IMR-90 (cell line): ENCODE results near the gene LRRC26. TPM values are rescaled to one million over a fixed set of nuclear protein-coding genes. Genes with fewer than 3 reads are reported as not detected.

ENCODE experiments used
- ATAC-seq: fragments of 200-7000 bp; cut with Tn5 transposase; 2 replicates; pipeline ENCODE4 v1.9.1; 2020; ENCODE audit warnings: low read depth, mild to moderate bottlenecking, moderate library complexity
- BruUV-seq: library from RNA; stranded (reverse); fragments of 400-500 nt; replicated peaks from 2 replicates; lab custom pipeline; 2021; lab: Mats Ljungman, UMichigan
- CTCF ChIA-PET: fragments of 300-600 bp; formaldehyde crosslinking; extraction: SDS; loops from one replicate; lab custom pipeline; 2021; ENCODE audit warnings: antibody characterized with exemption; lab: Yijun Ruan, JAX
- POLR2A ChIA-PET: fragments of 300-600 bp; sonication (Branson Sonifier 250); formaldehyde crosslinking; loops from one replicate; lab custom pipeline; 2022; ENCODE audit warnings: antibody characterized with exemption; ENCODE audit not compliant: unreplicated experiment; lab: Charles Lee
- DNase-seq: peaks from one replicate; pipeline ENCODE4 v3.0.0; 2013
- H2AFZ ChIP-seq: replicated peaks from 2 replicates; pipeline ENCODE3; 2013; ENCODE audit warnings: low read length, mild to moderate bottlenecking; ENCODE audit not compliant: poor library complexity
- H2AK5ac ChIP-seq: 2 replicates; pipeline ENCODE4 v1.6.1; 2013; ENCODE audit warnings: low read depth, low read length, inconsistent platforms
- H2AK9ac ChIP-seq: replicated peaks from 2 replicates; pipeline ENCODE3; 2013; ENCODE audit warnings: mild to moderate bottlenecking, low read depth, low read length, moderate library complexity; ENCODE audit not compliant: poor library complexity
- H2BK120ac ChIP-seq: 2 replicates; pipeline ENCODE4 v1.6.1; 2013; ENCODE audit warnings: low read depth, low read length, inconsistent platforms
- H2BK15ac ChIP-seq: 3 replicates; pipeline ENCODE4 v1.6.1; 2013; ENCODE audit warnings: low read depth, low read length, inconsistent platforms
- H2BK20ac ChIP-seq: 2 replicates; pipeline ENCODE4 v1.6.1; 2013; ENCODE audit warnings: low read depth, mild to moderate bottlenecking, inconsistent platforms, low read length, moderate library complexity
- H2BK5ac ChIP-seq: 2 replicates; pipeline ENCODE4 v1.6.1; 2013; ENCODE audit warnings: mild to moderate bottlenecking, low read depth, low read length, inconsistent platforms; ENCODE audit not compliant: poor library complexity, severe bottlenecking
- H3K14ac ChIP-seq: replicated peaks from 2 replicates; pipeline ENCODE4 v1.6.1; 2013; ENCODE audit warnings: low read depth, low read length, inconsistent platforms
- H3K18ac ChIP-seq: 2 replicates; pipeline ENCODE4 v1.6.1; 2013; ENCODE audit warnings: low read depth, low read length, control low read depth
- H3K23ac ChIP-seq: 2 replicates; pipeline ENCODE4 v1.6.1; 2013; ENCODE audit warnings: low read depth, low read length, inconsistent platforms
- H3K27ac ChIP-seq: 2 replicates; pipeline ENCODE4 v1.5.1; 2013; ENCODE audit warnings: mild to moderate bottlenecking, control low read depth, low read length; ENCODE audit not compliant: insufficient read depth
- H3K27me3 ChIP-seq: 2 replicates; pipeline ENCODE4 v1.6.1; 2013; ENCODE audit warnings: low read length; ENCODE audit not compliant: control insufficient read depth, insufficient read depth
- H3K36me3 ChIP-seq: 2 replicates; pipeline ENCODE4 v1.6.1; 2013; ENCODE audit warnings: low read length, mixed read lengths; ENCODE audit not compliant: control insufficient read depth, insufficient read depth
- H3K4ac ChIP-seq: 2 replicates; pipeline ENCODE4 v1.6.1; 2013; ENCODE audit warnings: low read depth, low read length, inconsistent platforms
- H3K4me1 ChIP-seq: 2 replicates; pipeline ENCODE4 v1.6.1; 2013; ENCODE audit warnings: low read length, mixed read lengths; ENCODE audit not compliant: control insufficient read depth, insufficient read depth
- H3K4me2 ChIP-seq: 2 replicates; pipeline ENCODE4 v1.6.1; 2013; ENCODE audit warnings: low read depth, mild to moderate bottlenecking, control low read depth, low read length, moderate library complexity
- H3K4me3 ChIP-seq: 2 replicates; pipeline ENCODE4 v1.5.1; 2013; ENCODE audit warnings: low read depth, mild to moderate bottlenecking, control low read depth, low read length, moderate library complexity; ENCODE audit not compliant: insufficient read depth
- H3K56ac ChIP-seq: 2 replicates; pipeline ENCODE4 v1.6.1; 2013; ENCODE audit warnings: low read length, inconsistent platforms; ENCODE audit not compliant: insufficient read depth; ENCODE audit errors: extremely low read depth
- H3K79me1 ChIP-seq, 2 experiments: 2 replicates each; pipeline ENCODE4 v1.6.1; 2013; ENCODE audit warnings: low read length in 2 of 2, inconsistent platforms in 1 of 2, low read depth in 1 of 2
- H3K9ac ChIP-seq: 2 replicates; pipeline ENCODE4 v1.6.1; 2013; ENCODE audit warnings: low read depth, low read length, control low read depth
- H3K9me1 ChIP-seq: 2 replicates; pipeline ENCODE4 v1.6.1; 2013; ENCODE audit warnings: low read length, inconsistent platforms; ENCODE audit not compliant: insufficient read depth
- H3K9me3 ChIP-seq: 2 replicates; pipeline ENCODE4 v1.6.1; 2013; ENCODE audit warnings: low read length; ENCODE audit not compliant: control insufficient read depth, insufficient read depth
- H4K20me1 ChIP-seq: 2 replicates; pipeline ENCODE4 v1.6.1; 2013; ENCODE audit warnings: low read length, inconsistent platforms; ENCODE audit not compliant: insufficient read depth
- H4K5ac ChIP-seq: 2 replicates; pipeline ENCODE4 v1.6.1; 2013; ENCODE audit warnings: mild to moderate bottlenecking, low read depth, low read length, control low read depth
- H4K8ac ChIP-seq, 2 experiments: 2 replicates each; pipeline ENCODE4 v1.6.1; 2013; ENCODE audit warnings: low read depth in 2 of 2, low read length in 2 of 2, control low read depth in 1 of 2, inconsistent platforms in 1 of 2
- H4K91ac ChIP-seq: 2 replicates; pipeline ENCODE4 v1.6.1; 2013; ENCODE audit warnings: low read depth, low read length, inconsistent platforms; ENCODE audit not compliant: insufficient read depth
- BHLHE40 ChIP-seq: fragments of 150-350 bp; IDR thresholded peaks from 2 replicates; pipeline ENCODE4 v1.6.1; 2016; ENCODE audit warnings: mild to moderate bottlenecking, low read depth, low read length
- CEBPB ChIP-seq: IDR thresholded peaks from 2 replicates; pipeline ENCODE4 v1.6.1; 2012; ENCODE audit warnings: low read depth, low read length, improper control_type of control experiment
- CHD1 ChIP-seq: IDR thresholded peaks from 2 replicates; pipeline ENCODE4 v1.6.1; 2012; ENCODE audit warnings: low read depth, low read length, improper control_type of control experiment
- CTCF ChIP-seq: conservative IDR thresholded peaks from 2 replicates; pipeline ENCODE4 v1.5.1; 2012; ENCODE audit warnings: mild to moderate bottlenecking, low read depth, low read length, improper control_type of control experiment
- FOS ChIP-seq: fragments of 150-350 bp; IDR thresholded peaks from 2 replicates; pipeline ENCODE4 v1.6.1; 2016; ENCODE audit warnings: low read depth, low read length
- MAZ ChIP-seq: IDR thresholded peaks from 2 replicates; pipeline ENCODE4 v1.6.1; 2012; ENCODE audit warnings: low read depth, mild to moderate bottlenecking, low read length, improper control_type of control experiment, moderate library complexity, borderline replicate concordance
- MXI1 ChIP-seq: IDR thresholded peaks from 2 replicates; pipeline ENCODE4 v1.6.1; 2012; ENCODE audit warnings: low read depth, mild to moderate bottlenecking, low read length, moderate library complexity, borderline replicate concordance
- NFE2L2 ChIP-seq: fragments of 150-350 bp; IDR thresholded peaks from 2 replicates; pipeline ENCODE4 v1.6.1; 2016; ENCODE audit warnings: low read depth, mild to moderate bottlenecking, low read length
- POLR2A ChIP-seq: IDR thresholded peaks from 2 replicates; pipeline ENCODE4 v1.6.1; 2012; ENCODE audit warnings: mild to moderate bottlenecking, low read depth, low read length
- RAD21 ChIP-seq: IDR thresholded peaks from 2 replicates; pipeline ENCODE4 v1.6.1; 2012; ENCODE audit warnings: low read length, improper control_type of control experiment
- RFX5 ChIP-seq: IDR thresholded peaks from 2 replicates; pipeline ENCODE4 v1.8.0; 2012; ENCODE audit warnings: low read depth, mild to moderate bottlenecking, low read length, moderate library complexity
- SMC3 ChIP-seq: fragments of 150-350 bp; IDR thresholded peaks from 2 replicates; pipeline ENCODE4 v1.6.1; 2016; ENCODE audit warnings: low read depth, mild to moderate bottlenecking, antibody characterized with exemption, low read length, moderate library complexity
- USF2 ChIP-seq: fragments of 150-350 bp; IDR thresholded peaks from 2 replicates; pipeline ENCODE4 v1.6.1; 2017; ENCODE audit warnings: mild to moderate bottlenecking, antibody characterized with exemption, low read length, low read depth
- WGBS, 2 experiments: methylation state at CpG; one replicate each; pipeline versions ENCODE4 v1.1.5 to v1.1.7; 2013; ENCODE audit warnings: missing lambda C conversion rate in 2 of 2; ENCODE audit not compliant: insufficient read length in 1 of 2; ENCODE audit errors: extremely low coverage in 2 of 2; 5-methylcytosine and 5-hydroxymethylcytosine counted together
- dilution Hi-C: fragments of 300-500 bp; cut with HindIII; formaldehyde crosslinking; loops from one replicate; pipeline ENCODE4 v1.14.3; 2018; ENCODE audit warnings: low sequenced_read_pairs; ENCODE audit not compliant: unreplicated experiment
- in situ Hi-C: fragments of 300-500 bp; cut with MboI; formaldehyde crosslinking; loops from 3 replicates; pipeline ENCODE4 v1.14.3; 2019; ENCODE audit warnings: low sequenced_read_pairs, inconsistent platforms, mixed read lengths
- intact Hi-C: fragments of 100-400 bp; cut with micrococcal nuclease; formaldehyde crosslinking; loops from 2 replicates; pipeline ENCODE4 v1.10.0; 2022
- polyA plus RNA-seq, 3 experiments: library from polyadenylated mRNA; depleted of rRNA; stranded (reverse); fragments of >200 nt; gene quantifications; 2 replicates each; pipeline ENCODE4 v1.2.3, GENCODE V29; 2012; ENCODE audit warnings: low replicate concordance in 1 of 3
- total RNA-seq: library from RNA; depleted of rRNA; stranded (reverse); fragments of >200 nt; gene quantifications from 2 replicates; pipeline ENCODE4 v1.2.3, GENCODE V29; 2012

Gene LRRC26
- total and polyA plus RNA-seq, 2 of the 4 experiments (the other 2 are of a cell fraction) = not detected

DNA sequence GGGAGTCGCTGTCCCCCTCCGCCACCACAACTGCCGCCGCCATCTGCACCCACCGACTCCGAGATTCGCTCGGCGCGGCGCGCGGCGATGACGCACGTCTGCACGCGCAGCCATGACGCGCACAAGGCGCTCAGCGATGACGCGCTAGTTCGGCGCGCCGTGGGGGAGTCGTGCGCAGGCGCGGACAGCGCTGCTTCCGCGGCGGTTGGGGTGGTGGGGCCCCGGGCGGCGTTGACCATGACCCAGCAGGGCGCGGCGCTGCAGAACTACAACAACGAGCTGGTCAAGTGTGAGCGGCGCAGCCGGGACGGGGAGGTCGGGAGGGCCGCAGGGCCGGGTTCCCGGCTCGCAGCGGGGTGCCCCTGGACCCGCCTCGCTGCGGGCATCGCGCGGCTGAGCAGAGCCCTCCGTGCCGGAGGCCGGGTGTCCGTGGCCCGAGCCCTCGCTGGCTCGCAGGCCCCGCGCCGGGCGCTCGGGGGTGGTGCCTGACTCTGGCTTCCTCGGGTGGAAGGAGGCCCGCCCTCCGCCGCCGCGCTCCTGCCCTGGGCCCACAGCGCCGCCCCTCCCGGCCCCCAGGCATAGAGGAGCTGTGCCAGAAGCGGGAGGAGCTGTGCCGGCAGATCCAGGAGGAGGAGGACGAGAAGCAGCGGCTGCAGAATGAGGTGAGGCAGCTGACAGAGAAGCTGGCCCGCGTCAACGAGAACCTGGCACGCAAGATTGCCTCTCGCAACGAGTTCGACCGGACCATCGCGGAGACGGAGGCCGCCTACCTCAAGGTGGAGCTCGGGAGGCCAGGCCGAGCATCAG lies 18.8 kb upstream of the LRRC26 start, which contains the start of the genes ANAPC2 and SSNA1:
Gene ANAPC2 (minus strand): TSS at position 71 of the 807 bp plus-strand sequence. CDS start 28 bp downstream, at position 43.
Gene SSNA1 (plus strand): TSS at position 187 of the 807 bp plus-strand sequence. CDS start 51 bp downstream, at position 238.
- CTCF ChIA-PET = interaction anchor here (0.6 to 0.9 kb wide), 2 partner anchors 48 to 125 kb away, joined by 3 read pairs; no protein-coding TSS in a partner anchor
- BruUV-seq = no TSS peak

More for the DNA sequence above, 18.8 kb upstream of the LRRC26 start, which contains the start of the genes ANAPC2 and SSNA1:
- in situ Hi-C loops = no loop called here
- Histone ChIP-seq H4K20me1 (peaks cover 22% of the 10 kb centered on the region), H3K23ac (peak within 1 kb of the TSS; percentile 35; the same call in 1 of the 2 replicates), H2AFZ (peak within 1 kb of the TSS; percentile 99), H3K4ac (peak within 1 kb of the TSS; percentile 79), H3K27ac (peak within 1 kb of the TSS; percentile 73), H3K18ac (no peak within 1 kb of the TSS), H2BK5ac (peak within 1 kb of the TSS; percentile 84), H2AK9ac (peak within 1 kb of the TSS; percentile 96), H3K9me1 (no peaks in the 10 kb centered on the region), H4K8ac (peak within 1 kb of the TSS; percentile 69 to 97), H4K5ac (peak within 1 kb of the TSS; percentile 81), H3K4me2 (peak within 1 kb of the TSS; percentile 89), H3K79me1 (peaks cover 5 to 62% of the 10 kb centered on the region in 2 experiments), H4K91ac (peak within 1 kb of the TSS; percentile 66), H3K56ac (peak within 1 kb of the TSS; percentile 41), H2AK5ac (peak within 1 kb of the TSS; percentile 84), H3K4me1 (peaks cover 16% of the 10 kb centered on the region), H2BK20ac (no peak within 1 kb of the TSS), H3K9ac (peak within 1 kb of the TSS; percentile 84), H3K4me3 (peak within 1 kb of the TSS; percentile 91), H3K27me3 (no peaks in the 10 kb centered on the region), H3K14ac (peak within 1 kb of the TSS; percentile 77), H3K9me3 (no peaks in the 10 kb centered on the region), H2BK120ac (no peak within 1 kb of the TSS; the same call in 1 of the 2 replicates), H2BK15ac (no peak within 1 kb of the TSS), H3K36me3 (peaks cover 51% of the 10 kb centered on the region)
- POLR2A ChIA-PET = interaction anchor here (0.9 to 1.3 kb wide), 3 partner anchors 11 to 52 kb away, joined by 3 read pairs; partner anchors contain the start of gene TPRN
- no peak for TF ChIP-seq CEBPB
- TF ChIP-seq RFX5 = no peak
- TF ChIP-seq CTCF = peak; percentile 50
- peak; percentile 93 for TF ChIP-seq BHLHE40
- peak; percentile 92 for TF ChIP-seq MXI1
- TF ChIP-seq NFE2L2 = peak; percentile 25; the same call in 1 of the 2 replicates
- TF ChIP-seq POLR2A = peak; percentile 86
- peak; percentile 42 for TF ChIP-seq RAD21
- peak; percentile 33; the same call in 1 of the 2 replicates for TF ChIP-seq SMC3
- peak; percentile 43 for TF ChIP-seq USF2
- TF ChIP-seq MAZ = peak; percentile 75; the same call in 1 of the 2 replicates
- TF ChIP-seq FOS = 0 out of 2 replicates have a peak, but pooled peaks have one; percentile 61
- TF ChIP-seq CHD1 = no peak
- ATAC-seq = peak; percentile 91
- dilution Hi-C loops = no loop called here
- WGBS, 2 experiments = 0% methylated on average over 81 of the region's 98 CpGs; no CpG with 5 or more reads in 1 of the 2 experiments
- peak; percentile 92 for DNase-seq
- intact Hi-C loops = loop anchor here (1.0 kb wide), 1 partner anchor 12 kb away; the partner anchor contains the start of gene TPRN
